Thoracic aorta endothelial cell (primary cell): ENCODE results near the gene NDUFS1. TPM values are rescaled to one million over a fixed set of nuclear protein-coding genes. Genes with fewer than 3 reads are reported as not detected.

Experiments
- small RNA-seq: library from RNA; depleted of rRNA; stranded (forward); fragments of <200 nt; gene quantifications from one replicate; pipeline ENCODE3, GENCODE V24; 2012
- total RNA-seq: library from RNA; depleted of rRNA; stranded (reverse); fragments of >200 nt; gene quantifications from 2 replicates; pipeline ENCODE4 v1.2.3, GENCODE V29; 2012

NDUFS1 gene
- total RNA-seq = 165 and 198 TPM in 2 replicates

GRCh38 chr2:206159346-206160124 lies at the start of gene NDUFS1, which contains the start of gene EEF1B2:
TSS of gene NDUFS1 (minus strand) at chr2:206159444. CDS start at chr2:206153678, 5,766 bp downstream.
TSS of gene EEF1B2 (plus strand) at chr2:206159895. CDS start at chr2:206159980, 85 bp downstream.

GRCh38 chr2:206085742-206086445 lies 73.3 kb downstream of the NDUFS1 start, which contains the start of gene INO80D:
TSS of gene INO80D (minus strand) at chr2:206086174. CDS start at chr2:206063016, 23,158 bp downstream.

Small RNA genes within 50 kb of the gene (small RNA-seq; reads per million reads assigned to genes)
- not detected for gene RF00134
- not detected for gene RF02271
- not detected for gene SNORA41
- not detected for gene SNORD51

Other genes starting within 250 kb of the NDUFS1 start
- gene INO80D, start 73.3 kb downstream of the NDUFS1 start, total RNA-seq = 17.2 and 17.7 TPM in 2 replicates
- gene EEF1B2, start 451 bp upstream of the NDUFS1 start, total RNA-seq = 573 and 681 TPM in 2 replicates
- 19.2 and 21.4 TPM in 2 replicates for gene ZDBF2, start 115.2 kb upstream of the NDUFS1 start, total RNA-seq